Stimulated activated CD8-positive, alpha-beta memory T cell treated with anti-CD3 and anti-CD28 coated beads, Interleukin-12 subunit alpha, Interleukin-12 subunit beta, amount 100 ng/mL, for 1 hour (primary cell): ENCODE results near the gene PCSK5.

Experiments used
- DNase-seq: peaks from one replicate; pipeline ENCODE4 v3.0.0-alpha.2; 2020; ENCODE audit warnings: low read depth

Gene PCSK5

DNA sequence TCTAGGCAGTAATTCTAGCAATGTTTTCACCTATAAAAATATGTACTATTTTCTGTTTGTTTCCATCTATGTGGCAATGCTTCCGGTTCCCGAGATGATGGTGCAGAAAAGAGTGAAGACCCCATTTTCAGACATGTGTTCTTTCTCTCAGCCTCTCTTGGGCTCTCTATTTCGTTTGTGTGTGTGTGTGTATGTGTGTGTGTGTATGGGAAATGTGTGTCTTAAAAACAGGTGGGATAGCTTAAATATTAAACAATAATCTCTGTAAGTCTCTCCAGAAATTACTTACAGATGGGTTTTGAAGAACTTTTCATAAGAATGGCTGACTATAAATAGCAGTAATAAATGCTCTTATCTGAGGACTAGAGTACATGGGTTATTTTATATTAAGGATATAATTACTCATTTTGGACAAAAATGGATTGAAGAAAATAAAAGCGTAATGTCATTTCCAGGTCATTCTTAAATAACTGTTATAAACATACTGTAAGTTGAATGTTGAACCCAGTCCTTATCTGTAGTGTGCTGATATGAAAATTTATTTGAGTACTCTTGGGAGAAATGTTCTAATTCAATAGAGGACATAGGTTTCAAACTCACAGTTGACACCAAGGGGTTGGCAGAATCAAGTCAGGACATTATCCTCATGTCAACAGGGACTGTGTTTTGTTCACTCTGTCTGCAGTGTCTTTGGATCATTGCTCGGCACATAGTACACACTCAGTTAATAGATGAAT, 31.1 kb downstream of the PCSK5 start:
- no peak for DNase-seq

DNA sequence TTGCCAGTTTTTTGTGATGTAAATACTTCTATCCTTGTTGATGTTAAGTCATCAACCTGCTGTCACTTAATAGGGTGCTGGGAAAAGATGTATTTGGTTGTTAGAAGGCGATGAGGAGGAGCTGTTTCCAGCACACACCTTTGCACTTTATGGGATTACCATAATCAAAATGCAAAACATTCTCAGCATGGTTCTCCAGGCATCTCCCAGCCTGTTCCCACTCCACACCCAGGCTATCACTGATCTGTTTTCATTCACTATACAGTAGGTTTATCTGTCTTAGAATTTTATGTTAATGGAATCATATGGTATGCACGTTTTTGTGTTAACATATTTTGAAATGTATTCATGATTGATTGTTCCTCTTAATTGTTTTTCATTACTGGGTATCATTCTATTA, 35.9 kb downstream of the PCSK5 start:
- no peak for DNase-seq

DNA sequence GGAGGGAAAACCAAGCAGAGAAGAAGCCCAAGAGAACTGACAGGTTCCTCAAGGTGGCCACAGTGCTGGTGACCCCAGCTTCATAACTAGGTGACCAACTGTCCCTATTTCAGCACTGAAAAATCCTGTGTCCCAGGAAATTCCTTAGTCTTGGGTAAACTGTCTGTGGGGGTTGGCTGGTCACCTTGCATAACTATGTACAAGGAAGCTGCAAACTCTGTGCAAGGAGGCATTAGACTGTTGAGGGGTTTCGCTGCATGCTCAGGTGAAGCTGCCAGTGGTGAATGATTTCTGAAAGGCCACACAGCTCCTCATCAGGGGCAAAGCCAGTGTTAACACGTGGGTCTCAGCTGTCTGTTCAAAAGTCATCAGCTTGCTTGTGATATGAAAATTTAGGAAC, 36.9 kb downstream of the PCSK5 start:
- DNase-seq: no peak

DNA sequence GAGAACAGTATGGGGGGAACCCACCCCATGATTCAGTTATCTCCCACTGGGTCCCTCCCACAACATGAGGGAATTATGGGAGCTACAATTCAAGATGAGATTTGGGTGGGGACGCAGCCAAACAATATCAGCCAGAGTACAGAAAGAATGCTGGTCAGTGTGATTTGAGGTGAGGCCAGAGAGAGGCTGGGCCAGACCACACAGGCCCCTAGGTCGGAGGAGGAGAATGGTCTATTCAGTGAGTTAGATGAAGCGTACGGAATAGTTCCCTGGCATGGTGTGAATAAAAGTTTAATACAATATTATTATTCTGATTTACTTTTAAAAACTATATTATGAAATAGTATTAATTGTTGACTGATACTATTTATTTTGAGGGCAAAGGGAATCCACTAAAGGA, 39.7 kb downstream of the PCSK5 start:
- no peak for DNase-seq

DNA sequence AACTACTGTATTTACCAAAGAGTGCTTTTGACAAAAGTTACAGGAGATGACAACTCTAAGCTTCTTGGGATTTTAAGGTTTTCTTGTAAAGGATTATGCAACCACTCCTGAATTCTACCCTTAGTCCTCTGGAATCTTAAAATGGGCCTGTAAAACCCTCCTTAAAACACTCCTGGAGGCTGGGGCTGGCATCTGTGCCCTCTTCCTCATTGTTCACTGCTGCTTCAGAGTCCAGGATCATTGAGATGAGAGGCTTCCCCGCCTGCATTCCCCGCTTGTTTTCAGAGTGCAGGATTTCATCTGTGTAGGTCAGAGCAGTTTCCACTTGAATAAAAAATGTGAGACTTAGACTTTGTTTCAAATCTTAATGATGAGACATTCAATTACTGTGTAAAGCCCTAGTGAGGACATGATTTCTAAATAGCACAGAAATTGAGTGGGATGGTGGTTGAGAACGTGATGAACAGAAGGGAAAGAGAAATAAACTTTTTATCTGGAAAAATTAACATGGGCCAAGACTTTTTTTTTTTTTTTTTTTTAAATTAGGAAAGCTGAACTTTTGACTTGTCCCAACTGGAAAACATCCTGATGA, 40.4 kb downstream of the PCSK5 start:
- no peak for DNase-seq

DNA sequence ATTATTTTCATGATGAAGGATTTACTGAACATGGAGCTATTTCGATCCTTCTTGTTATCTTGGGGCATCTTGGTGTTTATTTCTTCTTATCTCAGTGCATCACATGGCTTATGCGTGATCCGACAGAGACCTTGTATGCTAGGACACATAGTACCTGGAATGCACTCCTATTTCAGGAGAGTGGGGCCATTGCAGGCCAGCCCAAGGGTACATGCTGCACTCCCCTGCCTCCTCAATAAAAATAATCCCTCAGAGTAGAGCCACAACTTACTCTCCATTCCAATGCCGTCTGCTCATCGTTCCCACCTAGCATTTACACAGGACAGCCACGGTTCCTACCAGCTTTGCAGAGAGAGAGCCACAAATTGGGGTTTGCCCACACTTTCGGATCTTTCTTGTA, 43.5 kb downstream of the PCSK5 start:
- no peak for DNase-seq

DNA sequence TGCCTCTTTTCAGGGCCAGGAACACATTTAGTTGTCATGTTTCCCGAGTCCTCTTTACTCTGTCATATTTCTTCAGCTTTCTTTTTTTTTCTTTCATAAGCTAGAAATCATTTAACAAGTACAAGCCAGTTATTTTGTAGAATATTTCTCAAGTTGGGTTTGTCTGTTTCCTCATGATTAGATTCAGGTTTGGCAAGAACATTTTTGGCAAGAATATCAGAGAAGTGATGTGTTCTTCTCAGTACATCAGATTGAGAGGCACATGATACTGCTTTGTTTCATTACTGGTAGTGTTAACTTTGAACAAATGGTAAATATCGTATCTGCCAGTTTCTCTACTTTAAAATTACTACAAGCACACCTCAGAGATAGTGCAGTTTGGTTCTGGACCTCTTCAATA, 45.1 kb downstream of the PCSK5 start:
- DNase-seq: no peak

DNA sequence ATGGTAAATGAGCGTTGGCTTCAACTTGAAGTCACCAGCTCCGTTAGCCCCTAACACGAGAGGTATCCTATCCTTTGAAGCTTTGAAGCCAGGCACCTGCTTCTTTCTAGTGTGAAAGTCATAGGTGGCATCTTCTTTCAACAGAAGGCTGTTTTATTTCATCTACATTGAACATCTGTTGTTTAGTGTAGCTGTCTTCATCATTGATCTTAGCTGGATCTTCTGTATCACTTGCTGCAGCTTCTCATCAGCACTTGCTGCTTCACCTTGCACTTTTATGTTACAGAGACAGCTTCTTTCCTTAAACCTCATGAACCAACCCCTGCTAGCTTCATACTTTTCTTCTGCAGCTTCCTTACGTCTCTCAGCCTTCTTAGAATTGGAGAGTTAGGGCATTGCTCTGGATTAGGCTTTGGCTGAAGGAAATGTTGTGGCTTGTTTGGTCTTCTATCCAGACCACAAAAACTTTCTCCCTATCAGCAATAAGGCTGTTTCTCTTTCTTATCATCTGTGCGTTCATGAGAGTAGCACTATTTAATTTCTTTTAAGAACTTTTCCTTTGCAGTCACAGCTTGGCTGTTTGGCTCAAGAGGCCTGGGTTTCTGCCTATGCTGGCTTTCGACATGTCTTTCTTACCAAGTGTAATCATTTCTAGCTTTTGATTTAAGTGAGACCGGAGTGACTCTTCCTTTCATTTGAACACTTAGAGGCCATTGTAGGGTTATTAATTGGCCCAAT, 47.2 kb downstream of the PCSK5 start:
- no peak for DNase-seq

DNA sequence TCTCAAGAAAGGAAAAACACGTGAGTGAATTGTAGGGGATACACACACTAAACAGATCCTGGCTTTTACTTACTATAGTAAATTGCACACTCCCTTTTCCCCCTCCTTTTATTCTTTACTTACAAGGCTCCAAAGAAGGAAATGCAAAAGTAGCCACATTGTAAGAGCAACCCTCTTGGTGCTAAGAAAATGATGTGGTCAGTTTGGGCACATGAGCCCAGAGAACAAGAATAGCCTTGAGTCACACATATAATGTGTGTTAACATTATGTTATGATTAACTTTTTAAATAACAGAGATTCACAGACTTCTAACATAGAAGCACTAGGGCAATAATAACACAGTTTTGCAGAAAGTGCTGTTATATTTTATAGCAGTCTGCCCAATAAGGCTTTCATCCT, 48.5 kb downstream of the PCSK5 start:
- DNase-seq: no peak

DNA sequence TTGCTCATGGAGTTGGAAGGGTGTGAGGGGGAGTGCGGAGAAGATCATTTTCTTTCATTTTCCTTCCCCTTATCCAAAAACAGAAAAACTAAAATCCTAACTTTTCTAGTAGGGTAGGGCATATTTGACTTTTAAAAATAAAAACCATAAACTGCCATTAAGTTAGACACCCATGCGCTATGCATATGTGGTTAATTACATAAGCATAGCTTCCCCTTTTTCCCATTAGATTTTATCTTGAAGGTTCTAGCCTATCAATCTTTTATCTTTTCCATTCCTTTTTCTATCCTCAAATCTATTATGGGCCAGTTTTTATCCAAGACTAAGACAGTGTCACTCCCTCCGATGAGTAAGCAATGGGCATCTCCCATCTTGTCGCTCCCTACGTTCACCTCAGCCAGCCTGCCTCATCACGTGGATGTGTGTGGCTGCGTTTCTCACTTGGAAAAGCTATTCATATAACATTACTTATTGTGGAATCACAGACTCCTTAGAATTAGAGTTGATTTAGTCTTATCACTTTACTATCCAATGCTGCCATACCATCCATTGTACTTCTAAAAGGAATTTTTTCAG, 49.2 kb downstream of the PCSK5 start:
- no peak for DNase-seq

DNA sequence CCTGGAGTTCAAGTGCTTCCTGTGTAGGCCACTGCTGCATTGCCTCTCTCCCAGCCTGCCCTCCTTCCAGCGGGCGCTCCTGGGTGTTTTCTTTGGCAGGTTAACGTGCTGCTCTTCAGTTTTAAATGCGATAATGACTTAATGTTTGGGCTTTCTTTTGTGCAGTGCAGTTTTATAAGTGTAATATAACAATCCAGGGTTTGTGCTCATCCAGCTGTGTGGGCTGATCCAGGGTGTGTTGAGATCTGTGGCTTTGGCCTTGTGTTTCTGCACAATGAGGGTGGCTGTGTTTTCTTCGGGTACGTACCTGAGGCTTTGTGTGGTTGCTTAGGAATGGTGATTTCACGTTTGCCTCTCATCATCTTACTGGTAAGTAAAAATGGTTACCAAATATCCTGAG, 50.6 kb downstream of the PCSK5 start:
- no peak for DNase-seq

DNA sequence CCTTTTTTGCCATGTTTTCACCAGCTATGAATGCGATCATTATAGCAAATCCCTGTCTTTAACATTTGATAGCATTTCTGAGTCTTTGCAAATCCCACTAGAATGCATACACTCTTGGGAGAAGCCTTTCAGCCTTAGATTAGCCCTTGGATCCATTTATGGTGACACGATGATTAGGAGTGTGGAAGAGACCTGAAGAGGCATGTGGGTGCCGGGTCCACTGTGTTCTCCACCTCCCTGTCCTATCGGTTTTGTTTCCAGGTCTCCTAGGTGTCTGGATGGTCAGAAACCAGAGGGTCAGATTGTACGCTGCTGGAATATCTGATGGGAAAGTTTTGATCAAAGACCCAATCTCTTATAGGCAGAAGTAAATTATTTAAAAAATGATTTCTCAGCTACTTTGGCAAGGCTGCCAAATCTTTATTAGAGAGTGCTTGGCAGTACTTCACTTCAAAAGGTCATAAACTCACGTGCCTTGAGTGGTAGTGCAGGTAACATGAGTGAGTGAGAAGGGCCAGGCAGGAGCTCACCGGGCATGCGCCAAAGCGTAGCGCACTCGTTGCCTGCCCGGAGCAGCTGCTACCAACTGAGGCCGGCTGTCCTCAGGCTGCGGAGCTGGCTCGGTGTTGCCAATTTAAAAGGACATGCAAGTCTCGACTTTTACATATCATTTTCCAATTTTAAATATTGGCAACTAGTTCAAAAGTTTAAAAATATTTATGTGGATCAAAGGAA, 51.3 kb downstream of the PCSK5 start:
- no peak for DNase-seq

DNA sequence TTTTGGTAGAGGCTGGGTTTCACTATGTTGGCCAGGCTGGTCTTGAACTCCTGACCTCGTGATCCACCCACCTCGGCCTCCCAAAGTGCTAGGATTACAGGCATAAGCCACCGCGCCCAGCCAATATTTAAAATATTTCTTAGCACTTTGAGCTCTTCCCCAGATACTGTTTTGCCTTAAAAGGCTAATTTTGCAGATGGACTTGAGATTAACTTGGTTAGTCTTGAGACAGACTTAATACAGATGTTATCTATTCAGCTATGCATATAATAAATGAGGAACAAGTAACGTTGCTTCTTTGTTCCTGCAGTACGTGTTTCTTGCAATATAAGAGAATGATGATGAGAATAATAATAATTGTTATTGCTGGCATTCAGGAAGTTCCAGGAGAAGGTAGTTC, 56.3 kb downstream of the PCSK5 start:
- DNase-seq: no peak

DNA sequence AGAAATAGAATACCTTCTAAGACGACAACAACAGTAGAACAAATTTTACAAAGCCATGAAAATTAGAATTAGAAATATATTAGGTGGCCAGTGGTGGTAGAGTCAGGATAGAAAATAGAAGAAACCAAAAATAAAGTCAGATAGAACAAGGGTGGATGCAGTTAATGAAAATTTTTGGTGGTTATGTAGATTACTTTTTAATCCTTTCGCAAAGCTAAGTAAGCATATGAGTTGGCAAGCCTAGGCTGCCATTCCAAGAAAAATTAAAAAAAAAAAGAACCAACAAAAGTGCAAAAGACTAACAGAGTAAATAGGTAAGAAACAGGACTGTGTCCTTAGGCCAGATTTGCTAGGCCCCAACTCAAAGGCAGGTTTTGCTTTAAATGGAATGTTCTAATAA, 56.8 kb downstream of the PCSK5 start:
- no peak for DNase-seq

DNA sequence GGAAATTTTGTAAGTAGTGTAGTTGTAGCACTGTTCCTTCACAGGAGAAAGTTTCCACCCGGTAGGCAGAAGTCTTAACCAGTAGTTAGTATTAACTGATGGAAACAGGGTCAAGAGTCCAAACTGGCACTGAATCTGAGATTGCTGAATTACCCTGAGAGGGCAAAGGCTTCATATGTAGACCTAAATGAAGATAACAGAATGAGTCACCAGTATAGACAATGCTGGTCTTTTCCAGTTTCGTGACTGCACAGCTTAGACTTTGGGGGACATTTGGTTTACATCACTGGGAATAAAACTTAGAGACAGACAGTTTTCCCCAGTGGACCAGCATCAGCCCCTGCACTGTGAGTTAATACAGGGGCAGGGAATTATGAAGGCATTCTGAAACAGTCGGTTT, 60.5 kb downstream of the PCSK5 start:
- no peak for DNase-seq

DNA sequence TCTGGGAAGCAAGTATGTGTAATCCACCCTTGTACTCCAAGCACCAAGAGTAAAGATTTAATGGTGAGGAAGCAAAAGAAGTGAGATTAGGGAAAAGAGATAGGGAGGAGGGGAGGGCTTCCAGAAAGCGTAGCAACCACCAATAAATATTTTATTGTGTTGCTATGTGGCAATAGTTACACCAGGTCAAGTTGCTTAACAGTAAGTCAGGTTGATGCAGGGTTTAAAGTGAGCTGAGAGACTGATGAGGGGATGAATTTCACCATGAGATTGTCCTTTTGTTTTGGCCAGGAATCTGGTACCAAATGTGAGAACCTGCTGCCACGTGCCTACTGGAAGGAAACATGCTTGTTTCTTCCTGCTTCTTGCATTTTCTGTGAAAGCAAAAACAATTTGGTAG, 62.7 kb downstream of the PCSK5 start:
- no peak for DNase-seq

DNA sequence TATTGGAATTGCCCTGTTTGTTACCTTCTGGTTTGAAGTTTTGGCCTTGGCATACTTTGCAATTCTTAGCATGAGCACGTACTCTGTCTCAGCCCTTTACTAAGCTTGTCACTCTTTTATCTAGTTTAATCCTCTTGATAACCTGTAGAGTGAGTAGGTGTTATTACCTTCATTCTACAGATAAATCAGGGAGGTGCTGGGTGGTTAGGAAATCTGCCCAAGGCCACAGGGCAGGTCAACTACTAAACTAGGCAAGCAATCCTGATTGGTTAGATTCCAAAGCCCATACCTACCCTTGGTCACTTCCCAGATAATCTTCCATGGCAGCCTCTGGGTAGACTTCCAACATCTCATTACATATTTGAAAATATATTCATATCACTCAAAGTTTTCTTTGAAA, 65.7 kb downstream of the PCSK5 start:
- DNase-seq: no peak

DNA sequence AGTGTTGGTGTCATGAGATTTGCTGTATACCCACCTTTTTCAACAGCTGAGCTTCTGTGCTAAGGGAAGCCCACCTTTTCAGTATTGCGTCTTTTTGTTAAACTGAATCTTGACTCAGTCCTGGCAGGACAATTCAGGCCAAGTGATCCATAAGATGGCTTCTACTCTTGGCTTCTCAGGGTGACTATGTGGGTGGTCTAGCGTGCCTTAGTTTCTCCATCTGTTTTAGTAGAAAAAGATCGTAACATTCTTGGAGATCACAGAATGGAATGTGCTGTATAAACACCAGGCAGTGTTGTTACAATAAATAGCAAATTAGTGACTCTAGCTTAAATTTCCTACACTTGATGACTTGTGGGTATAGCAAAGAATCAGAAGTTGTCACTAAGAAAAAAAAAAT, 66.6 kb downstream of the PCSK5 start:
- no peak for DNase-seq

DNA sequence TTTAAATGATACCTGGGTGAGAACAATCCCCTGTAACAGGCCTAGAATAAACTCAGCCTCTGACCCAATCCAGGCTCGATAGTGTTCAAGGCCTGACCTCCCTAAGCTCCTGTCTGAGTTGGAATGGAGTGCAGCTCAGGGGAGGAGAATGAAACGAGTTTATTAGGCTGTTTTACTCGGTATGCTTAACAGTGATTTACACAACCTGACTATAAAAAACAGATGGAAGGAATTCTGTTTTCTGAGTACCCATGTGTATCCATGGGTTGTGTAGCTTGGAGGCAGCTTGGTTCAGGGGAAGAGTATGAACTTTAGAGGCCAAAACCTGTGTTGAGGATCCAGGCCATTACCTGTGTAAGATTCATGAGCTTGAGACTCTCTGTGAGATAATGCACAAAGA, 67.8 kb downstream of the PCSK5 start:
- DNase-seq: no peak

DNA sequence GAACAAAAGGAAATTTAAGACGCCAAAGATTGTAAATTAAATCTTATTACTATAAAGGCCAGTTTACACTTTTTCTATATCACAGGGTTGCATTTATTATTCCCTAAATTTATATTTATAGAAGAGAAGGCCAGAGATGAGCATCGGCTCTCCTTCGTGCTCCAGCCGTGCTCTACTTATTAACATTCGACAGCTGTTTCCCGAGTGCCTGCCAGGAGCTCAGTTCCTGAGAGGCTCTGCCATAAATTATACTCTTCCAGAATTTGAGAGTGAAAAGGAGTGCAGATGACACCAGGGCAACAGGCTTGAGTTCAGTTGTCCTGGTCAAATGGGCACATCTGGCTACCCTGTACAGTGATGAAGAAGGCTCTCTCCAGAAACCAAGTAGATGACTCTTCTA, 70.1 kb downstream of the PCSK5 start:
- no peak for DNase-seq

DNA sequence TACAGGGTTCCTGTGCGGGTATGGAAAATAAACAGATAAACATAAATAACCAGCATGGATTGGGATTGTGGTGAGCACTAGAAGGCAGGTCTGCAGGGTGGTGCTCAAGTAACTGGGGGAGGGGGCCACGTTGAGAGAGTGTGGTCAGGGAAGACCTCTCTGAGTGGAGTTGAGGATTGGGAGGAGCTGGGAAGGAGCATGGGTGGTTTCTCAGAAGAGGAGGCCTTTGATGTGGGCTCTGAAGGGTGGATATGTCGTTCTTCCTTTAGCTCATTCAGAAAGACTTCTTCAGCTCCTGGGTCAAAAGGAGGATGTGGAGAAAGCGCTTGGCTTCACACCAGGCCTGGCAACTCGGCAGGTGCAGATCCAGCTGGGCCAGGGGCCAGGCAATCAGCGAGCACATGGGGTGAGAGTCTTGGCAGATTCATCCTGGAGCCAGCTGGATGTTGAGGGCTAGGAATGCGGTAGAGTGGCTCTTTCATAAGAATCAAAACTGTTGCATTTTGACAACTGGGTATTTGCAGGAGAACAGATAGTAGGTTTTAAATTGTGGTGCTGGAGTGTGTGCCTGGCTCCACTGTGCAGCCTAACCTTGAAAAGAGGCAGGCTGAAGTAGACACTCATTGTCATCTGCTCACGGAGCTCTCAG, 71.7 kb downstream of the PCSK5 start:
- no peak for DNase-seq

DNA sequence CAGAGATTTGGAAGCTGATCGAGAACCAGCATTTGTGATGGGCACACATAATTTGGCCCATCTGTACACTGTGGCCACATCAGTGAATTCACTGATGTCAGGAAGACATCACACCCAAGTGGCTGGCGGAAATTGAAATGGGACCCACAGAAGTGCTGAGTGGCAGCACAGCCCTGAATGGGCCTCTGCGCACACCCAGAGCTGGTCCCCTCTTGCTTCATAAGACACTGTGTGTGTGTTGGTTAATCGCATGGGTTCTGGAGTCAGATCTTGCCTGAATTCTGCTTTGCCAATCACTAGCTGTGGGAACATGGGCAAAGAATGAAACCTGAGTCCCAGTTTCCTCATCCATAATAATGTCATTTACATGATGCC, 72.2 kb downstream of the PCSK5 start:
- no peak for DNase-seq
